DOHH2 (cell line): ENCODE measurements around the gene LSM3.

ENCODE experiments used
- H3F3A ChIP-seq: fragments of 200-600 bp; sonication (generic), shearing (Covaris generic); 2 replicates; pipeline ENCODE4 v1.6.0; 2016; ENCODE audit warnings: antibody characterized with exemption, mild to moderate bottlenecking; ENCODE audit not compliant: control insufficient read depth, insufficient read depth
- H3K27ac ChIP-seq: fragments of 200-600 bp; sonication (generic); 2 replicates; pipeline ENCODE4 v1.5.1; 2014; ENCODE audit warnings: low read depth, mild to moderate bottlenecking, low read length, moderate library complexity
- H3K27me3 ChIP-seq: fragments of 200-600 bp; sonication (generic); 2 replicates; pipeline ENCODE4 v1.6.1; 2014; ENCODE audit warnings: mild to moderate bottlenecking, low read length, mixed read lengths; ENCODE audit not compliant: control insufficient read depth
- H3K36me3 ChIP-seq: fragments of 200-600 bp; sonication (generic); 2 replicates; pipeline ENCODE4 v1.6.1; 2014; ENCODE audit warnings: mild to moderate bottlenecking, low read length, moderate library complexity, mixed read lengths; ENCODE audit not compliant: control insufficient read depth
- H3K4me1 ChIP-seq: fragments of 200-600 bp; sonication (generic); 2 replicates; pipeline ENCODE4 v1.6.1; 2014; ENCODE audit warnings: mild to moderate bottlenecking, low read length, mixed read lengths; ENCODE audit not compliant: control insufficient read depth
- H3K4me2 ChIP-seq: fragments of 200-600 bp; sonication (generic); 2 replicates; pipeline ENCODE4 v1.6.0; 2014; ENCODE audit warnings: mild to moderate bottlenecking, low read length, moderate library complexity
- H3K4me3 ChIP-seq: fragments of 200-600 bp; sonication (generic); 2 replicates; pipeline ENCODE4 v1.5.1; 2014; ENCODE audit warnings: mild to moderate bottlenecking, low read length, mixed read lengths
- H3K79me2 ChIP-seq: fragments of 200-600 bp; sonication (generic); 2 replicates; pipeline ENCODE4 v1.6.1; 2014; ENCODE audit warnings: mild to moderate bottlenecking, low read length, mixed read lengths; ENCODE audit not compliant: control insufficient read depth
- H3K9me2 ChIP-seq: fragments of 200-600 bp; sonication (generic); replicated peaks from 2 replicates; pipeline ENCODE4 v1.6.1; 2014; ENCODE audit warnings: mild to moderate bottlenecking, low read length, mixed read lengths; ENCODE audit not compliant: control insufficient read depth
- H3K9me3 ChIP-seq: fragments of 200-600 bp; sonication (generic); 2 replicates; pipeline ENCODE4 v1.6.1; 2014; ENCODE audit warnings: antibody characterized with exemption, low read length, mixed read lengths; ENCODE audit not compliant: control insufficient read depth, insufficient read depth
- H4K20me1 ChIP-seq: fragments of 200-600 bp; sonication (generic); 2 replicates; pipeline ENCODE4 v1.6.0; 2014; ENCODE audit warnings: low read depth, mild to moderate bottlenecking, antibody characterized with exemption, low read length, moderate library complexity; ENCODE audit not compliant: control insufficient read depth, insufficient read depth
- CTCF ChIP-seq: fragments of 200-600 bp; sonication (generic); IDR thresholded peaks from one replicate; pipeline ENCODE4 v1.5.1; 2014; ENCODE audit warnings: antibody characterized with exemption, mild to moderate bottlenecking, low read depth, low read length; ENCODE audit not compliant: poor library complexity, severe bottlenecking
- EZH2phosphoT487 ChIP-seq: fragments of 200-600 bp; sonication (generic); IDR thresholded peaks from 2 replicates; pipeline ENCODE4 v1.6.1; 2017; ENCODE audit warnings: borderline replicate concordance, mild to moderate bottlenecking, antibody characterized with exemption, low read length, moderate library complexity, mixed read lengths

Gene LSM3

GRCh38 chr3:14239940-14240339 lies 61.3 kb downstream of the LSM3 start:
- peaks cover 9% of the 10 kb centered on the region for H3K4me1 ChIP-seq
- H3K27me3 ChIP-seq, result no peaks in the 10 kb centered on the region
- TF ChIP-seq EZH2phosphoT487 (no peak), CTCF (no peak)
- H3K4me3 ChIP-seq, result no peak overlapping the region
- no peak overlapping the region for H3K4me2 ChIP-seq
- no peaks in the 10 kb centered on the region for H4K20me1 ChIP-seq
- H3K36me3 ChIP-seq, result no peaks in the 10 kb centered on the region
- H3K9me2 ChIP-seq, result no peaks in the 10 kb centered on the region
- no peaks in the 10 kb centered on the region for H3K9me3 ChIP-seq
- H3K79me2 ChIP-seq, result no peaks in the 10 kb centered on the region
- no peak overlapping the region for H3K27ac ChIP-seq
- H3F3A ChIP-seq, result no peaks in the 10 kb centered on the region

- Histone ChIP-seq H3K4me2 (no peak overlapping the region), H3K79me2 (no peaks in the 10 kb centered on the region), H3K9me2 (no peaks in the 10 kb centered on the region), H3K27me3 (no peaks in the 10 kb centered on the region), H3K9me3 (no peaks in the 10 kb centered on the region), H3K4me3 (no peak overlapping the region), H3K27ac (no peak overlapping the region), H4K20me1 (no peaks in the 10 kb centered on the region), H3K36me3 (no peaks in the 10 kb centered on the region), H3K4me1 (peaks cover 5% of the 10 kb centered on the region), H3F3A (no peaks in the 10 kb centered on the region)
- TF ChIP-seq CTCF (no peak), EZH2phosphoT487 (no peak)
Observed at GRCh38 chr3:14240366-14240765, 61.7 kb downstream of the LSM3 start.

GRCh38 chr3:14241716-14242115 lies 63.1 kb downstream of the LSM3 start:
- H3K9me2 ChIP-seq, result no peaks in the 10 kb centered on the region
- H3K4me1 ChIP-seq, result no peaks in the 10 kb centered on the region

More at GRCh38 chr3:14241716-14242115, 63.1 kb downstream of the LSM3 start:
- Histone ChIP-seq H3F3A (no peaks in the 10 kb centered on the region), H3K27ac (no peak overlapping the region), H3K79me2 (no peaks in the 10 kb centered on the region), H3K4me3 (no peak overlapping the region), H4K20me1 (no peaks in the 10 kb centered on the region), H3K9me3 (no peaks in the 10 kb centered on the region), H3K27me3 (no peaks in the 10 kb centered on the region), H3K4me2 (no peak overlapping the region), H3K36me3 (no peaks in the 10 kb centered on the region)
- no peak for TF ChIP-seq EZH2phosphoT487
- TF ChIP-seq CTCF, result no peak
